A549 (cell line): ENCODE measurements around the gene AIMP1. TPM values are rescaled to one million over a fixed set of nuclear protein-coding genes. Genes with fewer than 3 reads are reported as not detected.

Experiments used
- ATAC-seq, 2 experiments: fragments of 200-7000 bp in 1 of 2; fragments of >200 bp in 1 of 2; cut with Nextera tagmentation in 1 of 2; cut with Tn5 transposase in 1 of 2; 3 replicates each; pipeline versions ENCODE4 v1.8.0 to v1.9.1; 2018 to 2020; ENCODE audit warnings: mild to moderate bottlenecking in 1 of 2, moderate library complexity in 1 of 2
- CTCF ChIA-PET: fragments of 300-600 bp; sonication (Branson Sonifier 250); formaldehyde crosslinking; extraction: SDS; loops from one replicate; lab custom pipeline; 2021; ENCODE audit warnings: antibody characterized with exemption, inconsistent platforms; lab: Yijun Ruan, JAX
- POLR2A ChIA-PET: fragments of 350-600 bp; formaldehyde crosslinking; extraction: SDS; loops from one replicate; lab custom pipeline; 2021; ENCODE audit warnings: antibody characterized with exemption, inconsistent platforms; lab: Yijun Ruan, JAX
- DNase-seq, 2 experiments: peaks; one replicate each; pipeline versions ENCODE4 v3.0.0 to v3.0.0-alpha.2; 2011 to 2016; ENCODE audit warnings: low read depth in 1 of 2, low spot score in 1 of 2
- FAIRE-seq: peaks from 2 replicates; lab custom pipeline; 2011; peaks lifted over from hg19 to GRCh38; lab: Jason Lieb, UNC
- H3K27ac ChIP-seq, 2 experiments: fragments of >200 bp; sonication (Bioruptor Twin); formaldehyde crosslinking; 3 replicates each; pipeline ENCODE4 v1.5.1; 2016 to 2017
- H3K4me1 ChIP-seq: fragments of >200 bp; sonication (Bioruptor Twin); formaldehyde crosslinking; 3 replicates; pipeline ENCODE4 v1.6.1; 2016
- H3K4me2 ChIP-seq: fragments of >200 bp; sonication (Bioruptor Twin); formaldehyde crosslinking; 3 replicates; pipeline ENCODE4 v1.6.1; 2016
- H3K4me3 ChIP-seq: fragments of >200 bp; sonication (Bioruptor Twin); formaldehyde crosslinking; 3 replicates; pipeline ENCODE4 v1.5.1; 2016
- H3K9me3 ChIP-seq: fragments of >200 bp; sonication (Bioruptor Twin); formaldehyde crosslinking; 3 replicates; pipeline ENCODE4 v1.6.1; 2016
- CBX8 ChIP-seq: fragments of 200-600 bp; sonication (generic); IDR thresholded peaks from 2 replicates; pipeline ENCODE4 v1.6.1; 2016
- ESRRA ChIP-seq: fragments of 150-350 bp; IDR thresholded peaks from 2 replicates; pipeline ENCODE4 v1.6.1; 2014; ENCODE audit warnings: mild to moderate bottlenecking, low read length, borderline replicate concordance
- FOXS1 ChIP-seq: fragments of 250-450 bp; sonication (Bioruptor Pico); IDR thresholded peaks from 2 replicates; pipeline ENCODE4 v1.5.0; 2020; ENCODE audit warnings: mild to moderate bottlenecking, moderate library complexity
- HDAC2 ChIP-seq: fragments of 200-600 bp; sonication (generic); IDR thresholded peaks from 2 replicates; pipeline ENCODE4 v1.6.1; 2016
- HOXA7 ChIP-seq: fragments of 250-450 bp; sonication (Bioruptor Pico); IDR thresholded peaks from 2 replicates; pipeline ENCODE4 v1.5.0; 2020; ENCODE audit warnings: mild to moderate bottlenecking, moderate library complexity
- HOXB13 ChIP-seq: fragments of 250-450 bp; sonication (Bioruptor Pico); IDR thresholded peaks from 2 replicates; pipeline ENCODE4 v1.5.0; 2020; ENCODE audit warnings: low read depth, mild to moderate bottlenecking, moderate library complexity
- JUNB ChIP-seq: fragments of >200 bp; sonication (Bioruptor Twin); formaldehyde crosslinking; IDR thresholded peaks from 2 replicates; pipeline ENCODE4 v1.6.1; 2016
- KDM1A ChIP-seq: fragments of 200-600 bp; sonication (generic); IDR thresholded peaks from 2 replicates; pipeline ENCODE4 v1.6.1; 2016; ENCODE audit warnings: low read depth, mild to moderate bottlenecking
- MAFK ChIP-seq: fragments of 450-650 bp; IDR thresholded peaks from 2 replicates; pipeline ENCODE4 v1.6.1; 2014; ENCODE audit not compliant: partially characterized antibody
- MYC ChIP-seq: IDR thresholded peaks from 2 replicates; pipeline ENCODE4 v1.6.1; 2012; ENCODE audit warnings: mild to moderate bottlenecking, inconsistent platforms, low read length, improper control_type of control experiment, borderline replicate concordance
- NFE2L2 ChIP-seq: fragments of 150-350 bp; conservative IDR thresholded peaks from 2 replicates; pipeline ENCODE4 v1.6.1; 2014; ENCODE audit warnings: low read length
- PHF8 ChIP-seq: fragments of 200-600 bp; sonication (generic); IDR thresholded peaks from 2 replicates; pipeline ENCODE4 v1.6.1; 2016; ENCODE audit warnings: low read depth, mild to moderate bottlenecking, antibody characterized with exemption, moderate library complexity, borderline replicate concordance
- POLR2A ChIP-seq: IDR thresholded peaks from 2 replicates; pipeline ENCODE4 v1.6.1; 2012; ENCODE audit warnings: mild to moderate bottlenecking, low read length
- RAD21 ChIP-seq, 2 experiments: fragments of >200 bp in 1 of 2; sonication (Bioruptor Twin) in 1 of 2; formaldehyde crosslinking in 1 of 2; IDR thresholded peaks in 1 of 2; conservative IDR thresholded peaks in 1 of 2; 2 replicates in 1 of 2; 3 replicates in 1 of 2; pipeline ENCODE4 v1.6.1; 2012 to 2018; ENCODE audit warnings: inconsistent platforms in 1 of 2
- RARB ChIP-seq: fragments of 250-450 bp; sonication (Bioruptor Pico); IDR thresholded peaks from 2 replicates; pipeline ENCODE4 v1.8.0; 2021; ENCODE audit warnings: mild to moderate bottlenecking, moderate library complexity
- TP53 ChIP-seq: fragments of 250-450 bp; sonication (Bioruptor Pico); IDR thresholded peaks from 2 replicates; pipeline ENCODE4 v1.5.0; 2021; ENCODE audit warnings: mild to moderate bottlenecking, moderate library complexity
- ZC3H11A ChIP-seq: fragments of 450-650 bp; IDR thresholded peaks from 2 replicates; pipeline ENCODE4 v1.6.1; 2014; ENCODE audit warnings: antibody characterized with exemption, mild to moderate bottlenecking
- ZNF302 ChIP-seq: fragments of 250-450 bp; sonication (Bioruptor Pico); IDR thresholded peaks from 2 replicates; pipeline ENCODE4 v1.9.0; 2021; ENCODE audit warnings: inconsistent platforms, mild to moderate bottlenecking, moderate library complexity
- ZSCAN20 ChIP-seq: fragments of 250-450 bp; sonication (Bioruptor Pico); IDR thresholded peaks from 2 replicates; pipeline ENCODE4 v1.8.0; 2022; ENCODE audit warnings: mild to moderate bottlenecking, moderate library complexity
- WGBS: methylation state at CpG from one replicate; pipeline ENCODE4 v1.1.6; 2017; ENCODE audit errors: missing lambda C conversion rate; 5-methylcytosine and 5-hydroxymethylcytosine counted together
- polyA plus RNA-seq, 4 experiments: library from polyadenylated mRNA; depleted of rRNA in 3 of 4; stranded (reverse); fragments of >200 nt; fragmentation: RNase III in 1 of 4; extraction: RNeasy Plus Mini Kit Qiagen cat#74134 plus additional on column Dnase treatment in 1 of 4; gene quantifications; 2 replicates in 3 of 4; 3 replicates in 1 of 4; pipeline ENCODE4 v1.2.3, GENCODE V29; 2011 to 2017
- TF ChIP-seq, protein P1 (sequence below): fragments of >200 bp; sonication (Bioruptor Twin); formaldehyde crosslinking; IDR thresholded peaks from 2 replicates; pipeline ENCODE4 v1.6.1; 2016
- TF ChIP-seq, protein P2 (sequence below): IDR thresholded peaks from 2 replicates; pipeline ENCODE4 v1.6.1; 2012
- TF ChIP-seq, protein P3 (sequence below): fragments of >200 bp; sonication (Bioruptor Twin); formaldehyde crosslinking; IDR thresholded peaks from 3 replicates; pipeline ENCODE4 v1.6.1; 2016
- TF ChIP-seq, protein P4 (sequence below): fragments of >200 bp; sonication (Bioruptor Twin); formaldehyde crosslinking; IDR thresholded peaks from 3 replicates; pipeline ENCODE4 v1.5.1; 2016
- TF ChIP-seq, protein P5 (sequence below): fragments of 200-600 bp; sonication (generic); IDR thresholded peaks from 2 replicates; pipeline ENCODE4 v1.6.1; 2016; ENCODE audit warnings: antibody characterized with exemption, mild to moderate bottlenecking, moderate library complexity

Gene AIMP1
- polyA plus RNA-seq, 2 of the 4 experiments (the other 2 are of a cell fraction), result 35.6 to 70.7 TPM

DNA sequence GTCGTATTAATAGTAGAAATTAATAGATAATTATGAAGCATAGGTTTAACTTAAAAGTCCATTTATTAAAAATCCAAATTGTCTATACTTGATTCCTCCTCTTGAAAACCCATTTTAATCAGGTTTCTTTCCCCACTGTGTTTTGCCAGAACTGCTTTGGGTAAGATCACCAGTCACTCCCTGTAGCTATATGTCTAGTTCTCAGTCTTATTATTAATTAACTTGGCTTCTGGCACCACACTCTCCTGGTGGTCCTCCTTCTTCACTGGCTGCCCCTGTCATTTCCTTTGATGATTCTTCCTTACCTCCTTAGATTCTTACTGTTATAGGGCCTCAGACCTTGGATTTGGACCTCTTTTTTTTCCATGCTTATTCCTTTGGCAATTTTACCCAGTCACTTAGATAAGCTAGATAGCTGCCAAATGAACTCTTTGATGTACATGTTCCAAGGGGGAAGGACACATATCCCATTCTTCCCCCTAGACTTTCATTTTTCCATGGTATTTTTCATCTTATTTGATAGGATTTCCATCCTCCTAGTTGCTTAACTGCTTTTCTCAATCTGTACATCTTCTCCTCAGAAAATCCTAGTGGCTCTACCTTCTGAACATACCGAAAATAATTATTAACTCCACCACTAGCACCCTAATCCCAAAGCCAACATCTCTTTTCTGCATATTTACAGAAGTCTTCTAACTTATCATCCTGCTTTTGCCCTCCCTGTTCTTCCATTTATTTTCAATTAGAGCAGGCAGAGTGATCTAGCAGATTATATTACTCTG lies 27.7 kb downstream of the AIMP1 start:
- no peak for FAIRE-seq
- CTCF ChIA-PET, result interaction anchor here (1.5 kb wide), 1 partner anchor 18 kb away, joined by 4 read pairs; no protein-coding TSS in a partner anchor
- no peak for TF ChIP-seq JUNB
- TF ChIP-seq, protein P1, sequence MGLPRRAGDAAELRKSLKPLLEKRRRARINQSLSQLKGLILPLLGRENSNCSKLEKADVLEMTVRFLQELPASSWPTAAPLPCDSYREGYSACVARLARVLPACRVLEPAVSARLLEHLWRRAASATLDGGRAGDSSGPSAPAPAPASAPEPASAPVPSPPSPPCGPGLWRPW, result no peak
- no peak for TF ChIP-seq MYC
- no peak for TF ChIP-seq KDM1A
- no peak for TF ChIP-seq HDAC2
- no peak for TF ChIP-seq HOXA7 (CRISPR knock-in tag)
- no peak for TF ChIP-seq ZC3H11A
- TF ChIP-seq MAFK, result no peak
- TF ChIP-seq, protein P2, sequence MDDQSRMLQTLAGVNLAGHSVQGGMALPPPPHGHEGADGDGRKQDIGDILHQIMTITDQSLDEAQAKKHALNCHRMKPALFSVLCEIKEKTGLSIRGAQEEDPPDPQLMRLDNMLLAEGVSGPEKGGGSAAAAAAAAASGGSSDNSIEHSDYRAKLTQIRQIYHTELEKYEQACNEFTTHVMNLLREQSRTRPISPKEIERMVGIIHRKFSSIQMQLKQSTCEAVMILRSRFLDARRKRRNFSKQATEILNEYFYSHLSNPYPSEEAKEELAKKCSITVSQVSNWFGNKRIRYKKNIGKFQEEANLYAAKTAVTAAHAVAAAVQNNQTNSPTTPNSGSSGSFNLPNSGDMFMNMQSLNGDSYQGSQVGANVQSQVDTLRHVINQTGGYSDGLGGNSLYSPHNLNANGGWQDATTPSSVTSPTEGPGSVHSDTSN, result no peak
- no peak for TF ChIP-seq FOXS1 (CRISPR knock-in tag)
- no peak for TF ChIP-seq PHF8
- no peak for TF ChIP-seq ESRRA
- TF ChIP-seq HOXB13 (CRISPR knock-in tag), result no peak
- TF ChIP-seq NFE2L2, result no peak
- TF ChIP-seq TP53 (CRISPR knock-in tag), result no peak
- TF ChIP-seq, all 56 proteins: peak for 0
- DNase-seq (peak in 1 of 2 experiments; percentile 7), ATAC-seq (peak; percentile 19 to 28; a peak in 2 of 6 replicates)
- Histone ChIP-seq H3K9me3 (no peaks in the 10 kb centered on the region), H3K27ac (peak overlapping the region; percentile 37 to 71; a peak in 5 of 6 replicates), H3K4me3 (no peak overlapping the region), H3K4me2 (peak overlapping the region; percentile 66), H3K4me1 (peaks cover 26% of the 10 kb centered on the region)
- 51% methylated on average over 2 of the region's 2 CpGs for WGBS
- POLR2A ChIA-PET, result no interaction called here

DNA sequence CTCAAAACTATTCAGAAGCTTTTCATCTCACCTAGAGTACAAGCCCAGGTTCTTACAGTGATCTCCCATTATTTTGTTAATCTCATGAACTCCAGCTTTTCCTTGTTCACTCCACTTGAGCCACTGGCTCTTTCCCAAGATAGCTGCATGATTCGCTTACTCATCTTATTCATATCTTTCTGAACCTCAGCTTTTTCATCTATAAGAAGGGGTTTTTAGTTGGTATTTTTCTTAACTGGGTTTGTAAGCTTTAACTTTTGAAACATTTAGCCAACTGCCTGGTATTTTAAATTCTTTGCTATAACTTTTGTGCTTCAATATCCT lies 28.3 kb downstream of the AIMP1 start:
- POLR2A ChIA-PET, result no interaction called here
- TF ChIP-seq MAFK (peak; percentile 35), MYC (no peak)
- 34% methylated on average over 1 of the region's 1 CpG for WGBS
- CTCF ChIA-PET, result interaction anchor here (1.5 kb wide), 1 partner anchor 18 kb away, joined by 4 read pairs; no protein-coding TSS in a partner anchor
- FAIRE-seq (no peak), ATAC-seq (peak; percentile 47; a peak in 3 of 6 replicates), DNase-seq (no peak)
- Histone ChIP-seq H3K4me1 (peaks cover 26% of the 10 kb centered on the region), H3K9me3 (no peaks in the 10 kb centered on the region), H3K4me2 (peak overlapping the region; percentile 66), H3K4me3 (no peak overlapping the region), H3K27ac (peak overlapping the region; percentile 37 to 71; a peak in 5 of 6 replicates)

DNA sequence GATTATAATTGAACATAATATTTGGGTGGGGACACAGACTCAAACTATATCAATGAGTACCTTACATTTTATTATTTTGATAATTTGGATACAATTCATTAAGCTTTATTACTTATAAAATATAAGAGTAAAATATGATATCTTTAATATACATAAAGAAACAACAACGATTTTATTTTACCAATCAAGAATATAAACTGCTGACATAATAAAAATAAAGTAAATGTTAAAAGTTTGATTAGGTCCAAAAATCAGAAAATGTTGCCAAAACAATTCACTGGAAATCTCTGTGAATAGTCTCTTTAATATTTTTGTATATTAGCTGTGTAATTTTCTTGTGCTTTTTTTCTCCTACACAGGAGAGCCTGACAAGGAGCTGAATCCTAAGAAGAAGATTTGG lies 30.8 kb downstream of the AIMP1 start:
- Histone ChIP-seq H3K4me3 (no peak overlapping the region), H3K4me1 (peaks cover 26% of the 10 kb centered on the region), H3K9me3 (no peaks in the 10 kb centered on the region), H3K27ac (no peak overlapping the region), H3K4me2 (no peak overlapping the region)
- TF ChIP-seq ZNF302 (CRISPR knock-in tag) (no peak), MAFK (peak; percentile 21)
- 58% methylated on average over 1 of the region's 1 CpG for WGBS
- no peak for ATAC-seq
- FAIRE-seq, result no peak
- ChIA-PET CTCF (no interaction called here), POLR2A (no interaction called here)
- DNase-seq, result no peak

DNA sequence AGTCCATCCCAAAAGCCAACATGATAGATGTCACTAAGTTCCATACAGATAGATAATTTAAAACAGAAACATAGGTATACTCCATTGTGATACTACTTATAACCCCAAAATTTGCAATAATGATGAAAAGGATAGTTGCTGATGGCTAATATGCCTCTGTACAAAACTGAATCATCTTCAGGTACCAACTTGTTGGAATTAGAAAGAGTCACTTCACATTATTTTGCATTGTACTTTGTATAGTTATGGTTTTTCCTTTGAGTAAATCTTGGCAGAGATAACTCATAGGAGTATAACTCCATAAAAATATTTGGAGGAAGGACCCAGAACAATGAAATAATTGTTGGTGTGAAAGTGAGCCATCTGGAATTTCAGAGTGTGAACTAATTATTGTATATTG lies 34.7 kb downstream of the AIMP1 start:
- ATAC-seq, result no peak
- FAIRE-seq, result no peak
- H3K4me2 ChIP-seq, result no peak overlapping the region
- TF ChIP-seq HOXB13 (CRISPR knock-in tag), result no peak
- TF ChIP-seq, protein P3, sequence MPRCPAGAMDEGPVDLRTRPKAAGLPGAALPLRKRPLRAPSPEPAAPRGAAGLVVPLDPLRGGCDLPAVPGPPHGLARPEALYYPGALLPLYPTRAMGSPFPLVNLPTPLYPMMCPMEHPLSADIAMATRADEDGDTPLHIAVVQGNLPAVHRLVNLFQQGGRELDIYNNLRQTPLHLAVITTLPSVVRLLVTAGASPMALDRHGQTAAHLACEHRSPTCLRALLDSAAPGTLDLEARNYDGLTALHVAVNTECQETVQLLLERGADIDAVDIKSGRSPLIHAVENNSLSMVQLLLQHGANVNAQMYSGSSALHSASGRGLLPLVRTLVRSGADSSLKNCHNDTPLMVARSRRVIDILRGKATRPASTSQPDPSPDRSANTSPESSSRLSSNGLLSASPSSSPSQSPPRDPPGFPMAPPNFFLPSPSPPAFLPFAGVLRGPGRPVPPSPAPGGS, result no peak
- TF ChIP-seq, protein P4, sequence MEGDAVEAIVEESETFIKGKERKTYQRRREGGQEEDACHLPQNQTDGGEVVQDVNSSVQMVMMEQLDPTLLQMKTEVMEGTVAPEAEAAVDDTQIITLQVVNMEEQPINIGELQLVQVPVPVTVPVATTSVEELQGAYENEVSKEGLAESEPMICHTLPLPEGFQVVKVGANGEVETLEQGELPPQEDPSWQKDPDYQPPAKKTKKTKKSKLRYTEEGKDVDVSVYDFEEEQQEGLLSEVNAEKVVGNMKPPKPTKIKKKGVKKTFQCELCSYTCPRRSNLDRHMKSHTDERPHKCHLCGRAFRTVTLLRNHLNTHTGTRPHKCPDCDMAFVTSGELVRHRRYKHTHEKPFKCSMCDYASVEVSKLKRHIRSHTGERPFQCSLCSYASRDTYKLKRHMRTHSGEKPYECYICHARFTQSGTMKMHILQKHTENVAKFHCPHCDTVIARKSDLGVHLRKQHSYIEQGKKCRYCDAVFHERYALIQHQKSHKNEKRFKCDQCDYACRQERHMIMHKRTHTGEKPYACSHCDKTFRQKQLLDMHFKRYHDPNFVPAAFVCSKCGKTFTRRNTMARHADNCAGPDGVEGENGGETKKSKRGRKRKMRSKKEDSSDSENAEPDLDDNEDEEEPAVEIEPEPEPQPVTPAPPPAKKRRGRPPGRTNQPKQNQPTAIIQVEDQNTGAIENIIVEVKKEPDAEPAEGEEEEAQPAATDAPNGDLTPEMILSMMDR, result no peak
- TF ChIP-seq RARB (CRISPR knock-in tag), result no peak
- TF ChIP-seq POLR2A, result no peak
- no peak for TF ChIP-seq CBX8
- TF ChIP-seq, protein P5, sequence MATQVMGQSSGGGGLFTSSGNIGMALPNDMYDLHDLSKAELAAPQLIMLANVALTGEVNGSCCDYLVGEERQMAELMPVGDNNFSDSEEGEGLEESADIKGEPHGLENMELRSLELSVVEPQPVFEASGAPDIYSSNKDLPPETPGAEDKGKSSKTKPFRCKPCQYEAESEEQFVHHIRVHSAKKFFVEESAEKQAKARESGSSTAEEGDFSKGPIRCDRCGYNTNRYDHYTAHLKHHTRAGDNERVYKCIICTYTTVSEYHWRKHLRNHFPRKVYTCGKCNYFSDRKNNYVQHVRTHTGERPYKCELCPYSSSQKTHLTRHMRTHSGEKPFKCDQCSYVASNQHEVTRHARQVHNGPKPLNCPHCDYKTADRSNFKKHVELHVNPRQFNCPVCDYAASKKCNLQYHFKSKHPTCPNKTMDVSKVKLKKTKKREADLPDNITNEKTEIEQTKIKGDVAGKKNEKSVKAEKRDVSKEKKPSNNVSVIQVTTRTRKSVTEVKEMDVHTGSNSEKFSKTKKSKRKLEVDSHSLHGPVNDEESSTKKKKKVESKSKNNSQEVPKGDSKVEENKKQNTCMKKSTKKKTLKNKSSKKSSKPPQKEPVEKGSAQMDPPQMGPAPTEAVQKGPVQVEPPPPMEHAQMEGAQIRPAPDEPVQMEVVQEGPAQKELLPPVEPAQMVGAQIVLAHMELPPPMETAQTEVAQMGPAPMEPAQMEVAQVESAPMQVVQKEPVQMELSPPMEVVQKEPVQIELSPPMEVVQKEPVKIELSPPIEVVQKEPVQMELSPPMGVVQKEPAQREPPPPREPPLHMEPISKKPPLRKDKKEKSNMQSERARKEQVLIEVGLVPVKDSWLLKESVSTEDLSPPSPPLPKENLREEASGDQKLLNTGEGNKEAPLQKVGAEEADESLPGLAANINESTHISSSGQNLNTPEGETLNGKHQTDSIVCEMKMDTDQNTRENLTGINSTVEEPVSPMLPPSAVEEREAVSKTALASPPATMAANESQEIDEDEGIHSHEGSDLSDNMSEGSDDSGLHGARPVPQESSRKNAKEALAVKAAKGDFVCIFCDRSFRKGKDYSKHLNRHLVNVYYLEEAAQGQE, result no peak
- no peak for TF ChIP-seq RAD21 (conservative IDR thresholded peaks at IDR 0.05 in 1 of 2, IDR thresholded peaks at IDR 0.05 in 1 of 2)
- no peak for TF ChIP-seq ZSCAN20 (CRISPR knock-in tag)

More for the DNA sequence above, 34.7 kb downstream of the AIMP1 start:
- no peak for DNase-seq
- no peak overlapping the region for H3K4me3 ChIP-seq
- ChIA-PET POLR2A (no interaction called here), CTCF (no interaction called here)
- H3K4me1 ChIP-seq, result no peaks in the 10 kb centered on the region
- no peaks in the 10 kb centered on the region for H3K9me3 ChIP-seq
- H3K27ac ChIP-seq, result no peak overlapping the region
